Smooth muscle cell of the pulmonary artery (primary cell): ENCODE data around the gene IKBKE. TPM values are rescaled to one million over a fixed set of nuclear protein-coding genes. Genes with fewer than 3 reads are reported as not detected.

Experiments
- total RNA-seq: library from RNA; depleted of rRNA; stranded (reverse); fragments of >200 nt; gene quantifications from 2 replicates; pipeline ENCODE4 v1.2.3, GENCODE V29; 2014

Gene IKBKE
- total RNA-seq: 9.6 and 13.5 TPM in 2 replicates

DNA sequence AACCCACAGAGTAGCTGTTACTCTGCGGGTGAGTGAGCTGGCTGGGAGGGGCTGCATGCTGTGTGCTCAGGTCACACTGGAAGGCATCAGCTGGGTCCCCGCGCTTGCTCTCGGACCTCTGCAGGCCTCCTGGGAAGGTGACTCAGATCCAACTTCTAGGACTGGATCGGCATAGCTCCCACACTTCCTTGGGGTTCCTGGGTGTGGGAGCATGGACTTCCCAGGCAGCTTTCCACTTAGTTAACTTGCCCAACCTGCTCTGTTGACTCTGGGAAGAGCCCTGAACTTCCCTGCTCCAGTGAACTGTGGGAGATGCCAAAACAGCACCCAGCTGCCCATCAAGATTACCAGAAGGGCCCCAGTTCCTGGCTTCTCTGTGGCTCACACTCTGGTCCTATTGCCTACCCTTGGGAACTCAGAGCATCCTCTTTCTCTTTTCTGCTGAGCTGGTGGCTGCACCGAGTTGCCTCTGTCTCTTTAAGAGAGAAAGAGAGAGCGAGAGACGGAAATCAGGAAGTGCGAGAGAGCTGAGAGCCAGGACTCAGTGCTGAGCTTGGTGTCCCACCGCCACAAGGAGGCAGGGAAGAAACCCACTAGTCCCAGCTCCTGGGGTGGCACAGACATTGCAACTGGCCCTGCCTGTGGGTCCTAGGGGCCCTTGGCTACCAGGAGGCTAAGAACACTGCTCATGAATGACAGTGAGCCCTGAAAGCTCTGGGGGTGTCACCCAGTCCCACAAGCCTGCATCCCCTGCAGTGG lies at the start of gene IKBKE:
TSS of gene IKBKE (plus strand) at position 544 of the 759 bp plus-strand sequence. CDS start 2,752 bp downstream, outside the sequence.

DNA sequence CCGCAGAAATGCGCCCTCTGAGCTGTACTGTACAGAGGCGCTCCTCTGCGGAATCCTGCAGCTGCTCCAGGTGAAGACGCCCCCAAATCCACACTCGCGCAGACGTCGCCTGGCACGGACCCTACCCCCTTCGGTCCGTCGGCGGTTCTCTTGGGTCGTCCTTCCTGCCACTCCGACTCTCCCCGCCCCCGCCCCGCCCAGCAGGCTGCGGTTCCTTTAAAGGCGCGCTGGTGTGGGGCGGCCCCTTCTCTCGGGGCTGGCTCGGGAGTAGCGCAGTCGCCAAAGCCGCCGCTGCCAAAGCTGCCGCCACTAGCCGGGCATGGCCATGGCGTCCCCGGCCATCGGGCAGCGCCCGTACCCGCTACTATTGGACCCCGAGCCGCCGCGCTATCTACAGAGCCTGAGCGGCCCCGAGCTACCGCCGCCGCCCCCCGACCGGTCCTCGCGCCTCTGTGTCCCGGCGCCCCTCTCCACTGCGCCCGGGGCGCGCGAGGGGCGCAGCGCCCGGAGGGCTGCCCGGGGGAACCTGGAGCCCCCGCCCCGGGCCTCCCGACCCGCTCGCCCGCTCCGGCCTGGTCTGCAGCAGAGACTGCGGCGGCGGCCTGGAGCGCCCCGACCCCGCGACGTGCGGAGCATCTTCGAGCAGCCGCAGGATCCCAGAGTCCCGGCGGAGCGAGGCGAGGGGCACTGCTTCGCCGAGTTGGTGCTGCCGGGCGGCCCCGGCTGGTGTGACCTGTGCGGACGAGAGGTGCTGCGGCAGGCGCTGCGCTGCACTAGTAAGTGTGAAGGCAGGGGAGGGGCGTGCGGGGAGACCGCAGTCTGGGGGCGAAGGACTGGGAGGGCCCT lies 37.2 kb downstream of the IKBKE start, which contains the start of gene RASSF5:
TSS of gene RASSF5 (plus strand) at position 248 of the 846 bp plus-strand sequence. CDS start at position 320, 72 bp downstream.

Other genes starting within 250 kb of the IKBKE start
- gene RASSF5, start 37.1 kb downstream of the IKBKE start, total RNA-seq: 5.7 and 6.1 TPM in 2 replicates
- gene EIF2D, start 142.0 kb downstream of the IKBKE start, total RNA-seq: 51.2 and 58.2 TPM in 2 replicates
- gene DYRK3, start 165.1 kb downstream of the IKBKE start, total RNA-seq: 22.3 and 28.2 TPM in 2 replicates
- gene MAPKAPK2, start 214.4 kb downstream of the IKBKE start, total RNA-seq: 51.2 and 57.7 TPM in 2 replicates